ENCODE measurements around the gene RNF167. TPM values are rescaled to one million over a fixed set of nuclear protein-coding genes. Genes with fewer than 3 reads are reported as not detected.

The RNF167 gene
- total and polyA plus RNA-seq, 2 of the 13 experiments (the other 11 are each of a cell fraction or from before 2014, with no cell fraction given) = 44.1 to 45.4 TPM

GRCh38 chr17:4965311-4965986 lies 25.4 kb downstream of the RNF167 start:
- Histone ChIP-seq H3K4me1 (ENCODE audit: insufficient read depth, low read length) (peaks cover 23% of the 10 kb centered on the region), H4K20me1 (ENCODE audit: insufficient read depth, low read length) (no peaks in the 10 kb centered on the region), H3K27me3 (ENCODE audit: control insufficient read depth in 1 of 2, insufficient read depth in 2 of 2, low read length in 2 of 2) (no peaks in the 10 kb centered on the region; a peak in 1 of 5 replicates), H3K9me3 (ENCODE audit: low read length) (no peaks in the 10 kb centered on the region), H3K36me3 (replicated peaks in 1 of 2; ENCODE audit: control insufficient read depth in 1 of 2, insufficient read depth in 2 of 2, low read length in 2 of 2) (peaks cover 0 to 11% of the 10 kb centered on the region in 2 experiments; a peak in 1 of 5 replicates), H3K4me3 (replicated peaks in 1 of 3; ENCODE audit: insufficient read depth in 1 of 3, low read depth in 2 of 3, low read length in 3 of 3) (no peak overlapping the region), H2AFZ (ENCODE audit: low read length) (no peak overlapping the region), H3K27ac (ENCODE audit: extremely low read length, insufficient read depth, low read length) (no peak overlapping the region), H3K9ac (ENCODE audit: insufficient read depth, low read depth, low read length) (no peak overlapping the region), H3K79me2 (ENCODE audit: insufficient read depth, low read length) (peaks cover 25% of the 10 kb centered on the region), H3K4me2 (ENCODE audit: low read depth, low read length) (no peak overlapping the region)
- no peak for ATAC-seq
- intact Hi-C loops (cut with micrococcal nuclease; ENCODE audit: unreplicated experiment) = loop anchor here (5.0 to 10.0 kb wide), 2 partner anchors 58 to 251 kb away; partner anchors contain the start of gene ARRB2
- BruUV-seq (replicated peaks) = no TSS peak
- in situ Hi-C loops (cut with HindIII; ENCODE audit: extremely low pct_ligation_motif_present, low pct_unique_long_range_greater_than_20kb) = no loop called here
- 98% methylated on average over 15 of the region's 15 CpGs for WGBS (ENCODE audit: low lambda C conversion rate)
- ChIA-PET POLR2A (interaction anchor here (6.6 to 10.5 kb wide), 3 partner anchors 16 to 57 kb away, joined by 103 to 273 read pairs (median 201); partner anchors contain the start of genes ENO3, PFN1, RNF167 and SLC25A11), CTCF (ENCODE audit: low intra/inter-chr PET ratio, low total read pairs) (no interaction called here)
- TF ChIP-seq TEAD3 (CRISPR knock-in tag; optimal IDR thresholded peaks at IDR 0.05; ENCODE audit: borderline replicate concordance) (peak; percentile 18), CEBPB (IDR thresholded peaks at IDR 0.05; ENCODE audit: borderline replicate concordance, low read depth, low read length) (peak; percentile 35; the same call in 1 of the 2 replicates), REXO4 (CRISPR knock-in tag; IDR thresholded peaks at IDR 0.05; ENCODE audit: borderline replicate concordance) (no peak)
- no peak for FAIRE-seq
- DNase-seq (ENCODE audit: low spot score) = no peak

- Histone ChIP-seq H3K4me2 (ENCODE audit: low read depth, low read length) (peak overlapping the region; percentile 94), H4K20me1 (ENCODE audit: insufficient read depth, low read length) (no peaks in the 10 kb centered on the region), H3K4me3 (replicated peaks in 1 of 3; ENCODE audit: insufficient read depth in 1 of 3, low read depth in 2 of 3, low read length in 3 of 3) (peak overlapping the region; percentile 72 to 88 (median 77)), H3K36me3 (replicated peaks in 1 of 2; ENCODE audit: control insufficient read depth in 1 of 2, insufficient read depth in 2 of 2, low read length in 2 of 2) (peaks cover 0 to 13% of the 10 kb centered on the region in 2 experiments; a peak in 2 of 5 replicates), H3K27ac (ENCODE audit: extremely low read length, insufficient read depth, low read length) (peak overlapping the region; percentile 92), H3K79me2 (ENCODE audit: insufficient read depth, low read length) (peaks cover 27% of the 10 kb centered on the region), H3K9ac (ENCODE audit: insufficient read depth, low read depth, low read length) (peak overlapping the region; percentile 91), H3K4me1 (ENCODE audit: insufficient read depth, low read length) (peaks cover 31% of the 10 kb centered on the region), H2AFZ (ENCODE audit: low read length) (no peak overlapping the region), H3K27me3 (ENCODE audit: control insufficient read depth in 1 of 2, insufficient read depth in 2 of 2, low read length in 2 of 2) (no peaks in the 10 kb centered on the region; a peak in 1 of 5 replicates), H3K9me3 (ENCODE audit: low read length) (no peaks in the 10 kb centered on the region)
- in situ Hi-C loops (cut with HindIII; ENCODE audit: extremely low pct_ligation_motif_present, low pct_unique_long_range_greater_than_20kb) = no loop called here
- 6% methylated on average over 35 of the region's 42 CpGs for WGBS (ENCODE audit: low lambda C conversion rate)
- intact Hi-C loops (cut with micrococcal nuclease; ENCODE audit: unreplicated experiment) = loop anchor here (1.0 to 10.0 kb wide), 3 partner anchors 17 to 252 kb away; partner anchors contain the start of gene ARRB2
- ChIA-PET CTCF (ENCODE audit: low intra/inter-chr PET ratio, low total read pairs) (no interaction called here), POLR2A (interaction anchor here (0.9 to 10.5 kb wide), 26 partner anchors 9 to 390 kb away, joined by 3 to 273 read pairs (median 6); partner anchors contain the start of genes ARRB2, CAMTA2, ENO3 and INCA1)
- ATAC-seq = peak; percentile 91
- peak; percentile 91 for FAIRE-seq
- peak; percentile 99 for DNase-seq (ENCODE audit: low spot score)
- BruUV-seq (replicated peaks) = TSS peak; percentile 60
- peak; percentile 91 for TF ChIP-seq TEAD3 (CRISPR knock-in tag; optimal IDR thresholded peaks at IDR 0.05; ENCODE audit: borderline replicate concordance)
- no peak for TF ChIP-seq ZNF234 (CRISPR knock-in tag; conservative IDR thresholded peaks at IDR 0.05)
- no peak for TF ChIP-seq EED (CRISPR knock-in tag; IDR thresholded peaks at IDR 0.05)
- no peak for TF ChIP-seq ZFP41 (CRISPR knock-in tag; IDR thresholded peaks at IDR 0.05; ENCODE audit: borderline replicate concordance)
- TF ChIP-seq RXRA (CRISPR knock-in tag; IDR thresholded peaks at IDR 0.05) = no peak
- TF ChIP-seq SKI (IDR thresholded peaks at IDR 0.05; ENCODE audit: partially characterized antibody) = no peak
- TF ChIP-seq ZSCAN31 (CRISPR knock-in tag; IDR thresholded peaks at IDR 0.05; ENCODE audit: low read depth) = no peak
- no peak for TF ChIP-seq SRSF1 (optimal IDR thresholded peaks at IDR 0.05; ENCODE audit: low read depth, low read length)
- TF ChIP-seq SIN3B (IDR thresholded peaks at IDR 0.05; ENCODE audit: low read length) = no peak
- TF ChIP-seq RFX1 (IDR thresholded peaks at IDR 0.05) = no peak
- TF ChIP-seq ZNF549 (CRISPR knock-in tag; IDR thresholded peaks at IDR 0.05) = no peak
- TF ChIP-seq KLF13 (CRISPR knock-in tag; IDR thresholded peaks at IDR 0.05) = no peak
- no peak for TF ChIP-seq RFX3 (CRISPR knock-in tag; IDR thresholded peaks at IDR 0.05)
- no peak for TF ChIP-seq KDM6A (CRISPR knock-in tag; IDR thresholded peaks at IDR 0.05; ENCODE audit: low read depth)
- peak; percentile 53; the same call in 1 of the 2 replicates for TF ChIP-seq ZNF501 (CRISPR knock-in tag; IDR thresholded peaks at IDR 0.05)
- TF ChIP-seq HNRNPLL (IDR thresholded peaks at IDR 0.05; ENCODE audit: low read depth, low read length, poor library complexity, severe bottlenecking) = peak; percentile 97
- TF ChIP-seq SMARCC2 (IDR thresholded peaks at IDR 0.05) = no peak
- TF ChIP-seq PHF8 (CRISPR knock-in tag; IDR thresholded peaks at IDR 0.05) = no peak; the same call in 1 of the 2 replicates
These were observed 26.9 kb downstream of the RNF167 start for GRCh38 chr17:4966844-4967538.

Measured in HepG2 (cell line).